ENCODE measurements around the gene ETV4. TPM values are rescaled to one million over a fixed set of nuclear protein-coding genes. Genes with fewer than 3 reads are reported as not detected.

ETV4 gene
- total RNA-seq, 6 experiments from 2014 or later = 4.7 to 6.9 (median 5.8) TPM

- no peak for TF ChIP-seq CTCF (IDR thresholded peaks at IDR 0.05)
- Mint-ChIP-seq H3K36me3 (ENCODE audit: low read depth) (no peaks in the 10 kb centered on the region), H3K27me3 (ENCODE audit: insufficient read depth) (peaks cover 3% of the 10 kb centered on the region), H3K27ac (peak overlapping the region; percentile 94; the same call in 1 of the 2 replicates), H3K4me1 (ENCODE audit: low read depth) (peaks cover 44% of the 10 kb centered on the region), H3K4me3 (peak overlapping the region; percentile 89), H3K9me3 (no peaks in the 10 kb centered on the region)
- DNase-seq = no peak
Observed at GRCh38 chr17:43547189-43547550, 1.0 kb upstream of the ETV4 start.

GRCh38 chr17:43545383-43545632 lies 832 bp downstream of the ETV4 start:
- TF ChIP-seq CTCF (IDR thresholded peaks at IDR 0.05) = no peak
- no peaks in the 10 kb centered on the region for H3K36me3 Mint-ChIP-seq (ENCODE audit: low read depth)
- peaks cover 46% of the 10 kb centered on the region for H3K4me1 Mint-ChIP-seq (ENCODE audit: low read depth)
- DNase-seq = no peak
- H3K27ac Mint-ChIP-seq = peak overlapping the region; percentile 94
- peak overlapping the region; percentile 89 for H3K4me3 Mint-ChIP-seq
- H3K9me3 Mint-ChIP-seq = no peaks in the 10 kb centered on the region
- H3K27me3 Mint-ChIP-seq (ENCODE audit: insufficient read depth) = peaks cover 3% of the 10 kb centered on the region

DNA sequence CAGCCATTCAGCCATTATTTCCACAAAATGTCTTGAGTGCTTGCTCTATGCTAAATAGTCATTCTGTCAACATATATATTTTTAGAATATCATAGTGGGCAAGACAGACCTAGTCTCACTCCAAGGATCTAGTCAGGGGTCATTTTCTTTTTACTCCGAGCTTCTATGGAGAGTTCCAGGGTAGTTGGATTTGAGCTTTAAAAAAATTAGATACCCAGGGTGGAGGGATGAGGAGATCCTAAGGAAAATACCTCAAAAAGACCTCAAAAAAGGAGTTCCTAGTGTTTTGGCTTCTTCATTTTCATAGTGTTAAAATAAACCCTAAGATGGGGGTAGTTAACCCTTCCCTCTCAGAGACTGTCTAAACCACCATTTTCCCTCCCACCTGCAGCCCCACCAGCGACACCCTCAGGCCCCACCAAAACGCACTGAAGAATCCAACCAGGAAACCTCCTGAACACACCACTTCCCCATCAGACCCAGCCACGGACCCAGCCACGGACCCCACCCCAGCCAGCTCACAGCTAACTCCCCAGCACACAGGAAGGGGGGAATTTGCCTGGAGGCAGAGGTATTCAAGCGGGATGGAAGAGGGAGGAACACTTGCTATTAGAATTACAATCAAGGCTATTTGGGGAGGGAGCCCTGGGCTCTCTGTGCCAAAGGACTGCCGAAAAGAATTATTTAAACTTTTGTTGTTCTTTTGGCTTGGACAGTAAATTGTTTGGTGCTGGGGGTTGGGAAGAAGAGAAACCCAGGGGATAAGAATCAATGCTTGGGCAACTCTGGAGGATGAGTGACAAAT lies 2.2 kb downstream of the ETV4 start:
- Mint-ChIP-seq H3K4me3 (peak overlapping the region; percentile 89), H3K36me3 (ENCODE audit: low read depth) (no peaks in the 10 kb centered on the region), H3K4me1 (ENCODE audit: low read depth) (peaks cover 46% of the 10 kb centered on the region), H3K9me3 (no peaks in the 10 kb centered on the region), H3K27ac (peak overlapping the region; percentile 94), H3K27me3 (ENCODE audit: insufficient read depth) (peaks cover 3% of the 10 kb centered on the region; the same call in 1 of the 2 replicates)
- TF ChIP-seq CTCF (IDR thresholded peaks at IDR 0.05) = no peak
- DNase-seq = no peak

DNA sequence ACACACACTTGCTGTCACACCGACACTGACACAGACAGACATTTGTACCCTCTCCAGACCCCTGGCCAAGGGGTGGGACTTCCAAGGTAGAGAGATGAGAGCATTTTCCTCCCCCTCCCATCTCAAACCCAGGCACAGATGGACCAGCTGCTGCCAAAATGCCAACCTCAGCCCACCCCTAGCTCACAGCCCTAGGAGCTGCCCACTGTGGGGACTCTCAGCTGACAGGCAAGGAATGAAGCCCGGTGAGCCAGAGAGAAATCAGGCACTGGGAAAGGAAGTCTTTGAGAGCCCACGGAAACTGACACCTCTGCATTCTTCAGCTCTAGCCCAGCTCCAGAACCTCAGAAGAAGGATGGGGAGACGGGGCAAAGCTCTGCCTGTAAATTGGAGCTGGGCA lies 2.8 kb downstream of the ETV4 start:
- TF ChIP-seq CTCF (IDR thresholded peaks at IDR 0.05) = no peak
- Mint-ChIP-seq H3K4me1 (ENCODE audit: low read depth) (peaks cover 46% of the 10 kb centered on the region), H3K4me3 (no peak overlapping the region; the same call in 1 of the 2 replicates), H3K9me3 (no peaks in the 10 kb centered on the region), H3K36me3 (ENCODE audit: low read depth) (no peaks in the 10 kb centered on the region), H3K27me3 (ENCODE audit: insufficient read depth) (peaks cover 3% of the 10 kb centered on the region; the same call in 1 of the 2 replicates), H3K27ac (no peak overlapping the region)
- DNase-seq = no peak

DNA sequence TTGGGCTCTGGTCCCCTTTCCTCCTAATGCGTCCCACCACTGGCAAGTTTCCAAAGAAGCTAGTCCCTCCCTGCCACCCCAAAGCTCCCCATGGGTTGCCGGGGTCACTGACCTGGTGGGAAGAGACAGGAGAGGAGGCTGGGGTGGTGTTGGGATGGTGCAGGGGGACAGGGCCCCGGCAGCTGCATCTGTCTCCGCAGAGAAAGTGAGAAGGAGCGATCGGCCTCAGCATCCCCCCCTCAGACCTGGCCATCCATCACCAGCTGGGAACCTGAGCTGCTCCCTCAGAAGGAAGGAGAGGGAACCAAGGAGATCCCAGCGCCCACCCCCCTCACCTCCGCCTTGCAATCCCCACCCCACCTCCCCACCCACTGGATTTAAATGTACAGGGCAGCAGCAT lies 3.3 kb downstream of the ETV4 start:
- peaks cover 3% of the 10 kb centered on the region; the same call in 1 of the 2 replicates for H3K27me3 Mint-ChIP-seq (ENCODE audit: insufficient read depth)
- H3K27ac Mint-ChIP-seq = no peak overlapping the region
- DNase-seq = no peak
- H3K4me3 Mint-ChIP-seq = no peak overlapping the region
- H3K4me1 Mint-ChIP-seq (ENCODE audit: low read depth) = peaks cover 42% of the 10 kb centered on the region
- TF ChIP-seq CTCF (IDR thresholded peaks at IDR 0.05) = no peak
- no peaks in the 10 kb centered on the region for H3K36me3 Mint-ChIP-seq (ENCODE audit: low read depth)
- no peaks in the 10 kb centered on the region for H3K9me3 Mint-ChIP-seq

All from HFFc6 (cell line).